IPS-15b (cell line): ENCODE measurements around the gene CHAT.

Source experiments
- H3K27me3 ChIP-seq: one replicate; pipeline ENCODE4 v1.6.1; 2013; ENCODE audit warnings: low read length; ENCODE audit not compliant: control insufficient read depth, insufficient read depth
- H3K36me3 ChIP-seq: one replicate; pipeline ENCODE4 v1.6.1; 2013; ENCODE audit warnings: low read length; ENCODE audit not compliant: control insufficient read depth, insufficient read depth
- H3K4me1 ChIP-seq: one replicate; pipeline ENCODE4 v1.6.1; 2013; ENCODE audit warnings: mild to moderate bottlenecking, low read length; ENCODE audit not compliant: control insufficient read depth, insufficient read depth
- H3K4me3 ChIP-seq: one replicate; pipeline ENCODE4 v1.5.1; 2013; ENCODE audit warnings: low read depth, low read length
- H3K9ac ChIP-seq: one replicate; pipeline ENCODE4 v1.6.1; 2013; ENCODE audit warnings: low read depth, mild to moderate bottlenecking, low read length
- H3K9me3 ChIP-seq: one replicate; pipeline ENCODE4 v1.6.1; 2013; ENCODE audit warnings: mild to moderate bottlenecking, low read length; ENCODE audit not compliant: control insufficient read depth, insufficient read depth

The CHAT gene

GRCh38 chr10:49622426-49623425 is 8.9 kb downstream of the CHAT start:
- no peaks in the 10 kb centered on the region for H3K9me3 ChIP-seq
- no peak overlapping the region for H3K9ac ChIP-seq
- H3K27me3 ChIP-seq, result peaks cover 50% of the 10 kb centered on the region
- H3K4me3 ChIP-seq, result no peak overlapping the region
- no peaks in the 10 kb centered on the region for H3K4me1 ChIP-seq
- no peaks in the 10 kb centered on the region for H3K36me3 ChIP-seq

- H3K36me3 ChIP-seq, result no peaks in the 10 kb centered on the region
- peaks cover 32% of the 10 kb centered on the region for H3K27me3 ChIP-seq
Observed at GRCh38 chr10:49624629-49625028, 10.8 kb downstream of the CHAT start.

GRCh38 chr10:49625411-49625810 is 11.6 kb downstream of the CHAT start:
- no peak overlapping the region for H3K4me3 ChIP-seq
- no peaks in the 10 kb centered on the region for H3K36me3 ChIP-seq
- no peaks in the 10 kb centered on the region for H3K4me1 ChIP-seq
- no peaks in the 10 kb centered on the region for H3K9me3 ChIP-seq
- peaks cover 28% of the 10 kb centered on the region for H3K27me3 ChIP-seq
- no peak overlapping the region for H3K9ac ChIP-seq

More at GRCh38 chr10:49624629-49625028, 10.8 kb downstream of the CHAT start:
- H3K4me3 ChIP-seq, result no peak overlapping the region
- H3K9ac ChIP-seq, result no peak overlapping the region
- H3K9me3 ChIP-seq, result no peaks in the 10 kb centered on the region
- no peaks in the 10 kb centered on the region for H3K4me1 ChIP-seq

- Histone ChIP-seq H3K27me3 (peaks cover 27% of the 10 kb centered on the region), H3K9me3 (no peaks in the 10 kb centered on the region), H3K9ac (no peak overlapping the region)
Observed at GRCh38 chr10:49627038-49627437, 13.2 kb downstream of the CHAT start.

GRCh38 chr10:49627644-49628247 is 13.9 kb downstream of the CHAT start:
- Histone ChIP-seq H3K36me3 (no peaks in the 10 kb centered on the region), H3K4me1 (no peaks in the 10 kb centered on the region), H3K27me3 (peaks cover 21% of the 10 kb centered on the region), H3K9ac (no peak overlapping the region), H3K9me3 (no peaks in the 10 kb centered on the region), H3K4me3 (no peak overlapping the region)

More at GRCh38 chr10:49627038-49627437, 13.2 kb downstream of the CHAT start:
- H3K4me1 ChIP-seq, result no peaks in the 10 kb centered on the region
- H3K36me3 ChIP-seq, result no peaks in the 10 kb centered on the region
- no peak overlapping the region for H3K4me3 ChIP-seq

- Histone ChIP-seq H3K4me3 (no peak overlapping the region), H3K9ac (no peak overlapping the region), H3K4me1 (no peaks in the 10 kb centered on the region), H3K27me3 (peaks cover 17% of the 10 kb centered on the region), H3K9me3 (no peaks in the 10 kb centered on the region), H3K36me3 (no peaks in the 10 kb centered on the region)
Observed at GRCh38 chr10:49628599-49628998, 14.8 kb downstream of the CHAT start.

GRCh38 chr10:49629431-49629881 is 15.6 kb downstream of the CHAT start:
- no peak overlapping the region for H3K9ac ChIP-seq
- no peaks in the 10 kb centered on the region for H3K9me3 ChIP-seq
- H3K36me3 ChIP-seq, result no peaks in the 10 kb centered on the region
- peaks cover 9% of the 10 kb centered on the region for H3K27me3 ChIP-seq
- no peak overlapping the region for H3K4me3 ChIP-seq
- no peaks in the 10 kb centered on the region for H3K4me1 ChIP-seq

DNA sequence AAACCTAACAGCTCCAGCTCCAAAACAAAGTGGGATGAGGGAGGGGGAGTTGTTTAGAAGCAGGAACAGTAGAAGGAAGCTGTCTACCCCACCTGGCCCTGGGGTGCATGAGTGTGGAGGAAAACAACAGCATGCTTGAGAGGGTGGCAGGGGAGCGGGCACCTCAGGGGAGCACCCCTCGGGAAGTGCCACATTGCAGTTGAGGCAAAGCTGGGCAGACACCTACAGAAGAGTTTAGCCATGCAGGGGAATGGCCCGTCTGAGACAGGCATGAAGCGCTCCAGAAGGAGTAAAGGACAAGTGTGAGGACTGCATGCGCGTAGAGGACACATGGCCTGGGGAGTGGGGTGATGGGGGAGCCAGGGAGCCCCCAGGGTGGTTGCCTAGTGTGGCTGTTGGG is 18.1 kb downstream of the CHAT start:
- Histone ChIP-seq H3K9me3 (no peaks in the 10 kb centered on the region), H3K27me3 (peaks cover 6% of the 10 kb centered on the region), H3K4me3 (no peak overlapping the region), H3K9ac (no peak overlapping the region), H3K4me1 (no peaks in the 10 kb centered on the region), H3K36me3 (no peaks in the 10 kb centered on the region)

GRCh38 chr10:49632406-49633317 is 18.8 kb downstream of the CHAT start:
- Histone ChIP-seq H3K4me1 (no peaks in the 10 kb centered on the region), H3K9me3 (no peaks in the 10 kb centered on the region), H3K4me3 (no peak overlapping the region), H3K36me3 (no peaks in the 10 kb centered on the region), H3K9ac (no peak overlapping the region), H3K27me3 (peaks cover 6% of the 10 kb centered on the region)

DNA sequence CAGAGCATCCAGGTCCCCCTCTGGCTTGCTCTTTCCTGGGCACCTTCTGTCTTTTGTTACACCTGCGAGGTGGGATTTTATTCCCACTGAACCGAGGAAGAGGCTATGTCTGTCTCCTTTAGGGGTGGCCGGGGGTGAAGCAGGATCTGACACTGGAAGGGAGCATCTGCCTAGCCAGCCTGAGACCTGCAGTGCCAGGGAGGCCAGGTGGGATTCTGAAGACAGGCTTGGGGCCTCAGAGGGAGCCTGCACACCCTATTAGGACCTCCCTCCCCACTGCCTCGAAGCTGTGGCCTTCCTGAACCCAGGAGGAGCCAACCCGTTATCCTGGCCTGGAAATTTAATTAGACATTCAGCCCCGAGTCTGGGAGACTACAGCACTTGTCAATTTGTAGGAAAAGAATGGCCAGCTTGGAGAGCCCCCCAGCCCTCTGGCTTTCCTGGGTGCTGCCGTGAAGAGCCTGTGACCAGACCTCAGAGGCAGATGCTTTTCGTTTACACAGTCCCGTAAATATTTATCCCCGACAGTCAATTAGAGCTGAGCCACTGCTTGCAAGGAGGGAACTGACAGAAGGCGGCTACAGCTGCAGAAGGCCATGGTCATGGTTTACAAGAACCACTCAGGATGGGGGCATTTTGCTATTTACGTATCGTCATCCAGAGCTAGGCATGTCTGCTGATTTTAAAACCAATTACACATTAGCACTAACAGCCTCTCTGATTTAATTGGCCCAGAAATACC is 19.7 kb downstream of the CHAT start:
- H3K9me3 ChIP-seq, result no peaks in the 10 kb centered on the region
- H3K27me3 ChIP-seq, result peaks cover 6% of the 10 kb centered on the region
- no peaks in the 10 kb centered on the region for H3K36me3 ChIP-seq
- no peak overlapping the region for H3K4me3 ChIP-seq
- H3K4me1 ChIP-seq, result no peaks in the 10 kb centered on the region
- H3K9ac ChIP-seq, result no peak overlapping the region
